H4 (cell line): Measurements from ENCODE around the gene KRTAP2-3. TPM values are rescaled to one million over a fixed set of nuclear protein-coding genes. Genes with fewer than 3 reads are reported as not detected.
A peak's percentile ranks its signal among the peaks of the same experiment; 100 is the strongest.
"Not testable (repeated sequence)": the region's sequence is repeated elsewhere in the genome, so short reads cannot be mapped to it uniquely, and the experiment has no call there.

Experiments
- DNase-seq: peaks from one replicate; pipeline ENCODE4 v3.0.0-alpha.2; 2015; ENCODE audit warnings: low spot score
- total RNA-seq: library from RNA; depleted of rRNA; stranded (reverse); fragments of >200 nt; shearing (Covaris generic); gene quantifications from 2 replicates; pipeline ENCODE4 v1.2.3, GENCODE V29; 2014

Gene KRTAP2-3
- total RNA-seq, 1 experiment from 2014 or later, result not detected

DNA sequence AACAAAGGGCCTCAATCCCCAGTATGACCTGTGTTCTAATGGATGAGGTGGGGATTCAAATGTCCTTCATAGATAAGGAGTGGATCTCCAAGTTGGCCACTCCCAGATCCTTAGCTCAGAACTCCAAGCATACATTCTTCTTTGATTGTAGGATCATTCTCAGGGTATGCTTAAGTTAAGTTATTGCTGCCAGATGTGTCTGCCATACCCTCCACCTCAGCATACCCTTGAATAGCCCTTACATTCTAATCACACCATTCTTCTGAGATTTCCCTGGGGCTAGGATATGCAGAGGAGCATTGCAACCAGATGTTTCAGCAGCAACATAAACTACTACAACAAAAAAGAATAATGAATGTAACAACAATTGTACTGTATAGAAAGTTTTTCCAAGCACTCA is 7.4 kb upstream of the KRTAP2-3 start:
- DNase-seq, result no peak

DNA sequence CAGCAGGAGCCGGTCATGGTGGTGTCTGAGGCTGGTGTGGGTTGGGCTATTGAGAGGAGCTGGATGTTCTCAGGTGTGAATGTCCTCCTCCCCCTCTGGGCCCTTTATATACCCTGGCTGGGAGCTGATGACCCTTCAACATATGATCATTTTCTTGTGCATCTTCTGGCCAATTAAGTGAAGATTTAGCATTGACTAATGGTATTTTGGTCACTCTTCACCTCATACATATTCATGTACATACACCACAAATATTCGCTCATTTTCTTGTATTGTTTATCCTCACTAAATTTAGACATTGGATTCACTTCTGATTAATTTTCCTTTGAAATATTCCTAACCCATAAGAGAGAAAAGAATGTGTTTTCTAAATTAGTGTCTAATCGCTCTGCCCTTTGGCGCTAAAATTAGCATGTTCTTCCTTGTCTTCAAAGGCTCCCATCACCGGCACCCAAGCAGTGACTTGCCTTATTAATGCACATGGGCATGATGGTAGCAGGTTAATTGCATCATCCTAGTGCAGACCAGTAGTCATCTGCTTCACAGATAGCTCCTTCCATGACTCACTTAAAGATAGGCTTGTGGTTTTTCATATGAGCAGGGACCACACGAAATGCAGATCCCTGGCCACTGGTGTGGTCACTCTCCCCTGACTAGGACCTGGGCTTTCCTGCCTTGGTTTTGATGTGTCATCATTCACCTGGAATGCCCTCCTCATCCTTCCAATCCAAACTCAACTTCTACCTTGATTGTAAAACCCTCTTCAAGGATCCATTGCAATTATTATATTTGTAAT is 6.1 kb upstream of the KRTAP2-3 start, which contains the start of gene KRTAP2-4:
KRTAP2-4 (minus strand) TSS at position 51 of the 796 bp plus-strand sequence; CDS start at position 17, 34 bp downstream.
- peak; percentile 73 for DNase-seq

DNA sequence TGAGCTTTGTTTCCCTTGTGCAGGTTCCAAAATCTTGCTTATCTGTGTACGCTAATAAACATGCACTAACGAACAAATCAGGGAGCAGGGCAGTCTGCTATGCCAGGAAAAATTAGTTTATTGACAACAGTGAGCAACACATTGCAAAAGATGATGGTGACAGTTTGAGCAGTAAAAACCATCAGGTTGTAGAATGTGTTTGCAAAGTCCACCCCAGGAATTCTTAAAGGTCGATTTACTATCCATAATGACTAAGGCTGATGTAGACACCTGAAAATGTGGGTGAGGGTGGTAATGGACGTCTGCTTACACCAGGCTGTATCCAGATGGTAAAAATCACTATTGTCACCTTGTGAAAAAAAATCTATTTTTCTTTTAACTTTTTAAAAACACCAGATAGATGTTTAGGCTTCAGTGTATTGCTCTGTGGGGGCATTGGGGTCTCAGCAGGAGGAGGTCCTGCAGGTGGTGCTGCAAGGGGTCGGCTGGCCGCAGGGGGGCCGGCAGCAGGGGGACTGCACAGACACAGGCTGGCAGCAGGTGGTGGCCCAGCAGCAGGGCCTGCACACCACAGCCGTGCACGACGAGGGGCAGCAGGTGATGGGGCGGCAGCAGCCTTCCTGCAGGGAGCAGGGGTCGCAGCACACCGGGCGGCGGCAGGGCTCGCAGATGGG is 5.2 kb upstream of the KRTAP2-3 start:
- not testable (repeated sequence) for DNase-seq

DNA sequence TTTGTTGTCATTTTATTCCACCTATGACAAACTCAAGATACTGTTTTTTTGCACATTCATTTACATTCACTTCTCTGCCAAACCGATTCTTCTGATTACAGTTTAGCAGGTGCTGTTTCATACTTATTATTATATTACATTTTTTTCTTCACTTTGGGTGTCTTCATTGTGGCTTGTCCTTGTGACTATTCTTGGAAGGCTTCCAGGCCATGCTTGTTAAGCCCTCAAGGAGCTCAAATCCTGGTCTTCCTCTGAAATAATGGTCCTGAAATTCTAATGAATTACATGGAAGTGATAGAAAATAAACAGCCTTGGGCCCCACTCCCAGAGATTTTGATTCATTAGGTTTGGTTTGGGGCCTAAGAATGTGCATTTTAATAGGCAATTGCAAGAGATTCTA is 4.4 kb upstream of the KRTAP2-3 start:
- no peak for DNase-seq

DNA sequence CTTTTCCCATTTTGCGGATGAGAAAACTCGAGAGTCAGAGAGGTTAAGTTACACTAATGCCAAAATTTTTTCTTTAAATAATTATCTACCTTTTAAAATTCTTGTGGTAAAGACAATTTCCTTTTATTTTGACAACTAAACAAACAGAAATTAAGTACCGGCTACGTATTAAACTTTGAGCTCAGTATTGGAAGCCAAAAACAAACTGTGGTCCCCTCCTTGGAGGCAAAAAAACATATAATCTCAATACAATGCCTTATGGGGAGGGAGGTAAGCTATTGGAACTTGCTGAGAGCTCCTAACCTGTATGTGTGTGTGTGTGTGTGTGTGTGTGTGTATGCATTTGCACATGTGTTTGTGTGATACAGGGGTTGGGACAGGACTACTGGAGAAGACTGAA is 3.5 kb upstream of the KRTAP2-3 start:
- DNase-seq, result no peak

DNA sequence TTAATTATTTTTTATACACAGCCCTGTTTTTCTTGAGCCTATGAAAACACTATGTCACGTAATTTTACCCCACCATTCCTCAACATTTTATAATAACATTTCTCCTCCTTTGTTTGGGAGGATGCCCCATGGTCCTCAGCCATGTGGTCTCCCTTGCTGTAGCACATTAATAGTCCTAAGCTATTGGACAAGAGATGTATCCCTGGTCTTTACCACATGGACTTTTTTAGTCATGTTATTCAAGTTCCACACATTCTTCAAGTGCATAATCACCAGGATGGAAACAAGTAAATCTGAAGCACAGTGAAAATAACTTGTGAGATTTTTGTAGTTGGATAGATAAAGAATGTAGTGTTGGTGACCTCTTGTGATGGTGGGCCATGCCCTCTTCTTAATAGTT is 2.0 kb upstream of the KRTAP2-3 start:
- DNase-seq, result peak; percentile 56

DNA sequence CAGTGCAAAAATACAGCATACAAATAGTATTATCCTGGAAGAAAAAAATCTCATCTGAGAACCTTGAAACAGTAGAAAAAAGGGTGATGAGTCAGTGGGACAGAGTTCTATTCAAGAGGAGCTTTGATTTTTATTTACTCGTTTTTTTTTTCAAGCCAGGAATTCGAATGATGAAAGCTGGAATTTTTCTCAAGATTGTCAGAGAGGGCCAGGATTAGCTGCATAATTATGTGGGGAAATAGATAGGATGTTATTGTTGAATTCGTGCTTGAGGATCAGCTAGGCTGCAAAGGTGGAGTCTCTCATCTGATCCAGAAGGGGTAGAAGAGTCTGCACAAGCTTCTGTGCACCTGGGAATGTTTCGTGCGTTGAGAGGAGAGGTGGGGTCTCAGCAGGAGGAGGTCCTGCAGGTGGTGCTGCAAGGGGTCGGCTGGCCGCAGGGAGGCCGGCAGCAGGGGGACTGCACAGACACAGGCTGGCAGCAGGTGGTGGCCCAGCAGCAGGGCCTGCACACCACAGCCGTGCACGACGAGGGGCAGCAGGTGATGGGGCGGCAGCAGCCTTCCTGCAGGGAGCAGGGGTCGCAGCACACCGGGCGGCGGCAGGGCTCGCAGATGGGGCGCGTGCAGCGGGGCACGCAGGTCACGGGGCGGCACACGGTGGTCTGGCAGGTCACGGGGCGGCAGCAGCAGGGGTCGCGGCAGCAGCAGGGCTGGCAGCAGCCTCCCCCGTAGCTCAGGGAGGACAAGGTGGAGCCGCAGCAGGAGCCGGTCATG is 450 bp downstream of the KRTAP2-3 start:
- peak; percentile 23 for DNase-seq

DNA sequence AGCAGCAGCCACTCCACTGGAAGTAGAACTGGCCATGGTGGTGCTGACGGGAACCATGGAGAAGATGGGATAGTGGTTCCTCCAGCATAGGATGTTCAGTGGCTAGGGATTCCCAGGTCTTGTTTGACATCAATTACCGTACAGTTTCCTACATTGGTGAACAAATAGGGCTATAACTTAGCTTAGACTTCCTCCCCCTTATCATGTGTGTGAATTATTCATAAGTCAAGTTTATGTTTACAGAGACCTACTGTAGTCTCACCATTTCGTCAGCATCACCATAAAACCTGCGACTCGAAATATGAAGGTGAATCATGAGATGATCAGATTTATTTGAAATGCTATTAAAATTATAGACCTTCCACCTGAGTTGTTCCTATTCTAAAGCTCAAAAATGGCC is 1.2 kb downstream of the KRTAP2-3 start:
- no peak for DNase-seq

DNA sequence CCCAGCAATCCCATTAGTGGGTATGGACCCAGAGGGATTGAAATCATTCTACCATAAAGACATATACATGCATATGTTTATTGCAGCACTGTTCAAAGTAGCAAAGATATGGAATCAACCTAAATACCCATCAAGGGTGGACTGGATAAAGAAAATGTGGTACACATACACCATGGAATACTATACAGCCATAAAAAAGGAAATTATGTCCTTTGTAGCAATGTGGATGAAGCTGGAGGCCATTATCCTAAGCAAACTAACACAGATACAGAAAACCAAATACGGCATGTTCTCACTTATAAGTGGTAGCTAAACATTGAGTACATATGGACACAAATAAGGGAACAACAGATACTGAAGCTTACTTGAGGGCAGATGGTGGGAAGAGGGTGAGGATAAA is 2.4 kb downstream of the KRTAP2-3 start:
- no peak for DNase-seq

DNA sequence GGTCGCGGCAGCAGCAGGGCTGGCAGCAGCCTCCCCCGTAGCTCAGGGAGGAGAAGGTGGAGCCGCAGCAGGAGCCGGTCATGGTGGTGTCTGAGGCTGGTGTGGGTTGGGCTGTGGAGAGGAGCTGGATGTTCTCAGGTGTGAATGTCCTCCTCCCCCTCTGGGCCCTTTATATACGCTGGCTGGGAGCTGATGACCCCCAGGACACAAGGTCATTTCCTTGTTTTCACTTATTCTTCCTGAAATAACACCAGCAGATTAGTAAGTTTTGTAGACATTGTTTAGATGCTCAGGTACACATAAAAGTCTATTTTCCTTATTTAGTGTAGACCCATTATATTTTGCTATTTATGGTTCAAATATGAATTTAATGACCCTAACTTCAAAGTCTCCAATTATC is 4.8 kb downstream of the KRTAP2-3 start, which contains the start of gene KRTAP2-2:
KRTAP2-2 (minus strand) TSS at position 101 of the 400 bp plus-strand sequence; CDS start at position 82, 19 bp downstream.
- not testable (repeated sequence) for DNase-seq

DNA sequence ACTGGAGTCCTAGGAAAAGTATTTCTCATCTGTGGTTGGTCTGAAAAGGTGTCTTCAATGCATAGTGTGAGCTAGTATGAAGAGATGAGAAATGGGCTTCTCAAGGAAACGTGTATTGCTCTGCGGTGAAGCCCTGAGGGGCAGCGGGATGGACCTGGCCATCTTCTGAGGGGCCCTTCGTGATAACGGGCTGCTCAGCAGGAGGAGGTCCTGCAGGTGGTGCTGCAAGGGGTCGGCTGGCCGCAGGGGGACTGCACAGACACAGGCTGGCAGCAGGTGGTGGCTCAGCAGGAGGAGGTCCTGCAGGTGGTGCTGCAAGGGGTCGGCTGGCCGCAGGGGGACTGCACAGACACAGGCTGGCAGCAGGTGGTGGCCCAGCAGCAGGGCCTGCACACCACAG is 5.4 kb downstream of the KRTAP2-3 start:
- DNase-seq, result not testable (repeated sequence)

DNA sequence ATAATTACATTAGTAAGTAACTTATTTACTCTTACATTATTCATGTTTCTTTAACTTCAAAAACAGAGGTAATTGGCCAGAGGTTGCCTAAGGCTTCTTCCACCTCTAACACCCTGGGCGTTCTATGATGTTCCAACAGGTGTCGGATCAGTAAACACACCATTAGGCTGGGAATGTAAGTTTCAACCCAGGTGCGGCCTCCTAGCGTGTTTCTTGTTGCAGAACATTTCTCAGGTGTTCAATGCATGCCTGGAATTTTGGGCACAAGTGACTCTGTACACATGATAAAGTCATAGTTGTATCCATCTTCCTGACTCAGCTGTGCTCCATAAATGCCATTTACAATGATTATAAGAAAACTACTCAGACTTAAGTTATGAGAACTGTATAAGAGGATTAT is 5.9 kb downstream of the KRTAP2-3 start:
- DNase-seq, result no peak

DNA sequence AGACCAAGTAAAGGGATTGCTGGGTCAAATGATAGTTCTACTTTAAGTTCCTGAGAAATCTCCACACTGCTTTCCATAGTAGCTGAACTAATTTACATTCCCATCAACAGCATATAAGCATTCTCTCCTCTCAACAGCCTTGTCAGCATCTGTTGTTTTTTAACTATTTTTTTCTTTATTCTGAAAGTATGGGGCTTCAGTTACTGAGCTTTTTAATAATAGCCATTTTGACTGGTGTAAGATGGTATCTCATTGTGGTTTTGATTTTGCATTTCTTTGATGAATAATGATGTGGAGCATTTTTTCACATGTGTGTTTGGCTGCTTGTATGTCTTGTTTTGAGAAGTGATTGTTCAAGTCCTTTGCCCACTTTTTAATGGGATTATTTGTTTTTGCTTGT is 7.3 kb downstream of the KRTAP2-3 start:
- DNase-seq, result no peak

DNA sequence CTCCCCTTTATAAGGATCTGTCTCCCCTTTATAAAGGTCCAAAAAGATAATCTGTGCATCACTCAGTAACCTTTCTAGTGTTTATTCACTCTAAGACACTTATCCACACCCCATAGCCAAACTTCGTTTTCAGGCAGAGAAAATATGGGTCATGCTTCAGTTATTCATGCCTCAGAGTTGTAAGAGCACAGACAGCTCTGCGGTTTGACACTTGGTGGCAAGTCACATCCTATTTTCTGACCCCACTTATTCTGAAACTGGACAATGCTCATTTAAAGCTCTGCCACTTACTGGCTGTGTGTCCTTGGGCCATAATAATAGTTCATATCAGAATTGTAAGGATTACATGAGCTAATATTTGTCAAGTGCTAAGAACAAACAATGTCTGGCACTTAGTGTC is 10.8 kb downstream of the KRTAP2-3 start:
- DNase-seq, result no peak

DNA sequence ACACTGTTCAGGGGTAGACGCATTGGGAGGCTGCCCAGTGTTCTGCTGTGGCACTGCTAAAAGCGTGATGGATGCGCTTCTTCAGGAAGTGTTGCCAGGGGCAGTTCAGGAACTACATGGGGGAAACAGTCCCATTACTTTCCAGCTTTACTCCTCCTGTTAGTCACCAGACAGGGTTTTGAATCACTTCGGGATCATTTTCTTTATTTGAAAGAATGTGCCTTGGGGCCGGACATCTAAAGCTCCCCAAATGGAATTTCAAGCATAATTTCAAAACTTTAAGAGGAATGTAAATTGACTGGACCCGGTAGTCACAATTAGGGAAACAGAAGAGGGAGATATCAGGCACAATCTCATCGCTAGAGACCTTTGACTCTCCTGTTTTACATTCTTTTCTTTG is 11.5 kb downstream of the KRTAP2-3 start:
- no peak for DNase-seq

DNA sequence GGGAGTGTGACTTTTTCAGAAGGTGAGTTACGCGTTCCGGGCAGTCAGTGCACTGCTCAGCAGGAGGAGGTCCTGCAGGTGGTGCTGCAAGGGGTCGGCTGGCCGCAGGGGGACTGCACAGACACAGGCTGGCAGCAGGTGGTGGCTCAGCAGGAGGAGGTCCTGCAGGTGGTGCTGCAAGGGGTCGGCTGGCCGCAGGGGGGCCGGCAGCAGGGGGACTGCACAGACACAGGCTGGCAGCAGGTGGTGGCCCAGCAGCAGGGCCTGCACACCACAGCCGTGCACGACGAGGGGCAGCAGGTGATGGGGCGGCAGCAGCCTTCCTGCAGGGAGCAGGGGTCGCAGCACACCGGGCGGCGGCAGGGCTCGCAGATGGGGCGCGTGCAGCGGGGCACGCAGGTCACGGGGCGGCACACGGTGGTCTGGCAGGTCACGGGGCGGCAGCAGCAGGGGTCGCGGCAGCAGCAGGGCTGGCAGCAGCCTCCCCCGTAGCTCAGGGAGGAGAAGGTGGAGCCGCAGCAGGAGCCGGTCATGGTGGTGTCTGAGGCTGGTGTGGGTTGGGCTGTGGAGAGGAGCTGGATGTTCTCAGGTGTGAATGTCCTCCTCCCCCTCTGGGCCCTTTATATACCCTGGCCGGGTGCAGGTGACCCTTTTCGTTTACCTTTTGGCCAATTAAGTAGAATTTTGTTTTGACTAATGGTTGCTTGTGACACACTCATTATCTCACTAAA is 13.0 kb downstream of the KRTAP2-3 start, which contains the start of gene KRTAP2-1:
KRTAP2-1 (minus strand) TSS at position 582 of the 731 bp plus-strand sequence; CDS start at position 533, 49 bp downstream.
- not testable (repeated sequence) for DNase-seq

DNA sequence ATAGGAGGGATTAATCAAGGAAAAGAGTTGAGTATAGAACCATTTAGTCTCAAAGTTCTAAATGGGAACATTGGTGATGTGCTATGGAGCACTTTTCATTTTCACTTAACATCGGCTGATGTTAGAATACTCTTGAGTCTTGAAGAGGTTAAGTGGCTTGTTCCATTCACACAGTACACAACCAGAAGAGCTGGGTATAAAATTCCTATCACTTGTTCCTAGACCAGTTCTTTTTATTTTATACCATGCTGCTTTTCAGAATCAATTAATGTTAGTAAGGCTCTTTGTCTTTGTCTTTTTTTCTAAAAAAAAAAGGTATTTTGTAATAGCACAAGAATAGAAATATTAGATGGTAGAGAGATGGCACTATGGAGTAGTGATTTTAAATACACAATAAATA is 17.0 kb downstream of the KRTAP2-3 start:
- no peak for DNase-seq

DNA sequence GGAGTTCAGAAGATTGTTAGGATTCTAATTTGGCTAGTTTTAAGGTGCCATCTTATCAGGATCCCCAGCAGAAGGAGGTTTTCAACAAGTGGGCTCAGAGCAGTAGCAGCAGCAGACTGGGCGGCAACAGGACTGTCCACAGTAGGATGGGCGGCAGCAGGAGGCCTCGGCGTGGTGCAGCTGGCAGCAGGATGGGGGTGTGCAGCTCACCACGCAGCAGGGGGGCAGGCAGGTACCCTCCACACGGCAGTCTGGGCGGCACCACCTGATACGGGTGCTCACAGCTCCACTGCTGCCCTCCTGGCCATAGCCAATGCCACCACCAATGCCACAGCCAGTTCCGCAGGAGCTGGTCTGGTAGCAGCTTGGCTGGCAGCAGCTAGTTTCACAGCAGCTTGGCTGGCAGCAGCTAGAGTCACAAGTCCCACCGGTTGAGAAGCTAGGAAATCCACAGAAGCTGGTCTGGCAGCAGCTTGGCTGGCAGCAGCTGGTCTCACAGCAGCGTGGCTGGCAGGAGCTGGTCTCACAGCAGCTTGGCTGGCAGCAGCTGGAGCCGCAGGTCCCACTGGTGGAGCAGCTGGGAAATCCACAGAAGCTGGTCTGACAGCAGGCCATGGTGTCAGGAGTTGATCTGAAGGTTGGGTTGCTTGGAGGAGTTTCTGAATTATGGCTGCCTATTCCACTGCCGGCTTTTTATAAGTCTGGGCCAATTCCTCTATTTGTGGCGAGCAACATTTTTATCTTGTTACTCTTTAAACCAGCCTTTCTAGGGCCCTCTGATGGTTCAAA is 18.9 kb downstream of the KRTAP2-3 start, which contains the start of gene KRTAP1-1:
KRTAP1-1 (minus strand) TSS at position 668 of the 789 bp plus-strand sequence; CDS start at position 615, 53 bp downstream.
- not testable (repeated sequence) for DNase-seq

DNA sequence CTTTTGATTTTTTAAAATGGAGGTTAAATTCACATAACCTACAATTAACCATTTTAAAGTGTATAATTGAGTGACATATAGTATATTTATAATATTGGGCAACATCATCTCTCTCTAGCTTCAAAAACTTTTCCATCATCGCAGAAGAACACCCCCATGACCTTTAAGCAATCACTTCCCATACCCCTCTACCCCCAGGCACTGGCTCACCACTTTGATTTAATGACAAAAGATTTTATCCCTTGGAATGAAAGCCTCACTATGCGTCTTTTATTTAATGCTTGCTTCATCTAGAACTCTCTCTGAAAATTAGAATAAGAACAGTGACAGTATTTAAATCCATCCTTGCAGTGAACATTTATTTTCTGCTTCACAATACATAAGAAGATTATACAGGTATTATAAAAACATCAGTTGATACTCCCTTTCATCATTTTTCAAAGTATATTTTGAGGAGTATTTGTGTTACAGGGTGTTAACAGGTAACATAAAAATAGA is 22.0 kb downstream of the KRTAP2-3 start:
- no peak for DNase-seq

DNA sequence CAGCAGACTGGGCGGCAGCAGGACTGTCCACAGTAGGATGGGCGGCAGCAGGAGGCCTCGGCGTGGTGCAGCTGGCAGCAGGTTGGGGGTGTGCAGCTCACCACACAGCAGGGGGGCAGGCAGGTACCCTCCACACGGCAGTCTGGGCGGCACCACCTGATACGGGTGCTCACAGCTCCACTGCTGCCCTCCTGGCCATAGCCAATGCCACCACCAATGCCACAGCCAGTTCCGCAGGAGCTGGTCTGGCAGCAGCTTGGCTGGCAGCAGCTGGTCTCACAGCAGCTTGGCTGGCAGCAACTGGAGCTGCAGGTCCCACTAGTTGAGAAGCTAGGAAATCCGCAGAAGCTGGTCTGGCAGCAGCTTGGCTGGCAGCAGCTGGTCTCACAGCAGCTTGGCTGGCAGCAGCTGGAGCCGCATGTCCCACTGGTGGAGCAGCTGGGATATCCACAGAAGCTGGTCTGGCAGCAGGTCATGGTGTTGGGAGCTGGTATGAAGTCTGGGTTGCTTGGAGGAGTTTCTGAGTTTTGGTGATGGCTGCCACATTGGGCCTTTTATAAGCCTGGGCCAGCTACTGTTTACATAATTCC is 25.5 kb downstream of the KRTAP2-3 start, which contains the start of gene KRTAP1-3:
KRTAP1-3 (minus strand) TSS at position 529 of the 590 bp plus-strand sequence; CDS start at position 476, 53 bp downstream.
- not testable (repeated sequence) for DNase-seq
